NCI-H2171 treated with DMSO at 0.1 percent for 48 hours (cell line): Measurements from ENCODE around the gene PSMG4.

Experiments
- DNase-seq: peaks from one replicate; lab custom pipeline; 2025; lab: John Stamatoyannopoulos, UW

Gene PSMG4

DNA sequence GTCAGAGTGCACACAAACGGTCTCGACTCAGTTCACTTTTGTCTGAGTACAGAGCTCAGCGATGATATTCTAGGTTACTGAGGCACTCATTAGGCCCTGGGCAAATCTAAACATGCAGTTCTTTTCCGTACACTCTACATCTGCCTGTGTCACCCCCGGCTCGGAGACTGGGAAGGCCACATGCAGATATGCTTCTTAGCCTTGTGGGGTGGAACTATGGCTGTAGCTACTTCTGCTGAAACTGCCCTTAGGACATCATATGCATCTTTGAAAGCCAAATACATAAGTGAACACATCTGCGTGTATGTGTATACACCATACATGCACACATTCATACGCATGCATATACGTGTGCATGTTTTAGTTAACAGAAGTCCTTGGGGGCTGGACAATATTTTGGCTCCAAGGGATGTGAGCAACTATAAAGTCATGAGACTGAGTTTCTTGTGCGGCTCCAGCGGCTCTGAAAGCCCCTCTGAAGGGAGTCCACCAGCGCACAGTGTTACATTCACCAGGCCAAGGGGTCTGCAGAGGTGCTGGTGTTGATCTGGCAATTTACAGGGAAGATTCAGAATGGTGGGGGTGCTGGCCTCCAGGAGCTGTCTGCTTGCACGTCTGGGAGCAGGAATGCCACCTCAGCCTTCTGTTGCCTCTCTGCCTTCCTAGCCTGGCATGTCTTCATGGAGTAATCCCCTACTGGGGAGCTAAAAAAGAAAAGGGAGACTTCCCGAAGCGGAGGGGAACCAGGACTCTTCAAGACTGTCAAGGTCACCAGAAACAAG, 31.6 kb downstream of the PSMG4 start:
- DNase-seq: no peak

GRCh38 chr6:3290931-3291211, 32.1 kb downstream of the PSMG4 start:
- DNase-seq: no peak

DNA sequence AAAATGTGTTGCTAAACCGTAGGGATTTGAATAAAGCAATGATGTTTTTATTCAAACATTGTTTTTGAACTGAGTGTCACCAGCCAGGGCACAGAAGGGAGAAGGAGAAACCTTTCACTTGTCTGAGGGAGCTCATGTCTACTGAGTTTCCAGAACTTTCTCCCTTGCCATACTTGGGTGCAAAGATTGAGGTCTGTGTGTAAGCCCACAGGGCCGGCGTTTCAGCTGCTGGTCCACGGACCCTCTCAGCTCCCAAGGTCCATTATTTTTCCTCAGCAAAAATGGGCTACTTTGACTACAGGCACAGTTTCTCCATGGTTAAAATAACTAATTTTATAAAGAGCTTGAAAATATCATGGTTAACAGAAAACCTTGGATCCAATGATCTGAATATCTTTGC, 32.6 kb downstream of the PSMG4 start:
- no peak for DNase-seq

DNA sequence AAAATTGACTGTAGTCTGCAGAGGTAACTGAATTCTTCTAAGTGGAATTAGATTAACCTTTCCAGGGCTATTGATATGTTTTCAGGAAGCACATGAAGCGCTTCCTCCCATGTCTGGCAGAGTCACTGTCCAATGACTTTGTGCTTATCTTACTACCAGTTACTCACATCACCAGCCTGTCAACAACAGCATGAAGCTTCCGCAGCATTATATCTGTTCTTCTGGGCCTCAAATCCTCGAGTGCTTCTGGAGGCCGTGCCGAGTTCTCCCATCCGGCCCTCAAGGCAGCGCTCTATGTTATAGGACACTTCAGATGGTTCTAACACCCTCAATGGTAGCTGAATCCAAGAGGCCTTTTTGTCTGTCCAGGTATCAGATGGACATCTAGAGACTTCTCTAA, 33.2 kb downstream of the PSMG4 start:
- DNase-seq: no peak

- no peak for DNase-seq
Observed at GRCh38 chr6:3292431-3293197, 33.9 kb downstream of the PSMG4 start.

GRCh38 chr6:3293271-3294155, 34.8 kb downstream of the PSMG4 start:
- DNase-seq: no peak

GRCh38 chr6:3294396-3294795, 35.6 kb downstream of the PSMG4 start:
- DNase-seq: no peak

DNA sequence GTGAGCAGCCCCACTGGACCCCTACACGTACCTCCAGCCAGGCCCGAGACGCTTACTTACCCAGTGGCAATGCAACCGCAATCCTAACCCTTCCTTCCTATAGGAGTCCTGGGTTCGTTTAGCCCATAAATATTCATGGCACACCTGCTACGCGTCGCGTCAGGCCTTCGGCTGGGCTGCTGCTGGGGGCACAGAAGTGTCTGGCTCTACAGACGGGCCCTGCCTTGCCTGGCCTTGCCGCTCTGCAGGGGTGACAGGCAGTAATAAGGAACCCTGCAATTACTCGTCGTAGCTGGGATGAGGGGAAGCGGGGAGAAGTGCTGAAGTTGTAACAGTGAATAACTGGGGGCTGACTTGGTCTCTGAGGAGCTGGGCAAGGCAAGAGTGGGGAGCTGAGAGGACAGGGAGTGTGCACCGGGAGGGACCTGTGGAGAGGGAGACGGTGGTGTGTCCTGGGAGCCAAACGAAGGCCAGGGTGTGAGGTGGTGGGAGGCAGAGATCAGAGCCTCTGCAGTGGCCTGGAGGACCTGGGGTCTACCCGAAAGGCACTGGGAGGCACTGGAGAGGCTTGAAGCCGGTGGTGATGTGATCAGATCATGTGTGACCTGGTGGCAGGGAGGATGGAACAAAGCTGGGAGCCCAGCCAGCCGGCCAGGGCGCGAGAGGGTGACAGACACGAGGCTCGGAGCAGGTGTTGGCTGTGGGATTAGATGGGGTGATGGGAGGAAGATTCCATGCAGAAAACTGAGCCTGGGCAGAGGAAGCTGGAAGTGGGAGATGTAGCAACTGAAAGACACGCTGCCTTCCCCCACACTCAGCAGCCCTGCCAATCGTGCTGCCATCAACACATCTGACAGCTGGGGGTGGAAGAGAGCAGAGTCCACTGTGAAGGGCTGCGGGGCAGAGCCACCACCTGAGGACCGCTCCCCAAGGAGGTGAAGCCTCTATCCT, 36.4 kb downstream of the PSMG4 start:
- DNase-seq: peak; percentile 10

DNA sequence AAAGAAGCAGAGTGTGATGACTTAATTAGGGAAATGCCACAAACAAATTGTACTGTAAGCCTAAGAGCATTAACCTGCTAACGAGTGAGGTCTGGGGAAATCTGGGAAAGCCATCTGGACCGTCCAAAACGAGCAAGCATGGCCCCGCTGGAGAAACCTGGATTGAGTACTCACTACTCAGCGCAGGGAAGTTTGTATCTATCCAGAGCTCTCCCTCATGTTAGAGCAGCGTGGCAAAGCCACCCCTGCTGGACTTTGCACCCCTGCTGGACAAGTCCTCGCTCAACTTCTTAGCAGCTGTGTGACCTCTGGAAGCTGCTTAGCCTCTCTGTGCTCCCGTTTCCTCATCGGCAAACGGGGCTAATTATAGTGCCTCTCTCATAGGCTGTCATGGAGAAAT, 37.3 kb downstream of the PSMG4 start:
- DNase-seq: no peak

GRCh38 chr6:3296537-3296936, 37.8 kb downstream of the PSMG4 start:
- DNase-seq: no peak

GRCh38 chr6:3297006-3297405, 38.3 kb downstream of the PSMG4 start:
- DNase-seq: no peak

- no peak for DNase-seq
Observed at GRCh38 chr6:3297909-3298308, 39.2 kb downstream of the PSMG4 start.

GRCh38 chr6:3299221-3299620, 40.5 kb downstream of the PSMG4 start:
- no peak for DNase-seq

- DNase-seq: no peak
Observed at GRCh38 chr6:3301506-3301905, 42.8 kb downstream of the PSMG4 start.

GRCh38 chr6:3303795-3304411, 45.2 kb downstream of the PSMG4 start:
- DNase-seq: no peak

DNA sequence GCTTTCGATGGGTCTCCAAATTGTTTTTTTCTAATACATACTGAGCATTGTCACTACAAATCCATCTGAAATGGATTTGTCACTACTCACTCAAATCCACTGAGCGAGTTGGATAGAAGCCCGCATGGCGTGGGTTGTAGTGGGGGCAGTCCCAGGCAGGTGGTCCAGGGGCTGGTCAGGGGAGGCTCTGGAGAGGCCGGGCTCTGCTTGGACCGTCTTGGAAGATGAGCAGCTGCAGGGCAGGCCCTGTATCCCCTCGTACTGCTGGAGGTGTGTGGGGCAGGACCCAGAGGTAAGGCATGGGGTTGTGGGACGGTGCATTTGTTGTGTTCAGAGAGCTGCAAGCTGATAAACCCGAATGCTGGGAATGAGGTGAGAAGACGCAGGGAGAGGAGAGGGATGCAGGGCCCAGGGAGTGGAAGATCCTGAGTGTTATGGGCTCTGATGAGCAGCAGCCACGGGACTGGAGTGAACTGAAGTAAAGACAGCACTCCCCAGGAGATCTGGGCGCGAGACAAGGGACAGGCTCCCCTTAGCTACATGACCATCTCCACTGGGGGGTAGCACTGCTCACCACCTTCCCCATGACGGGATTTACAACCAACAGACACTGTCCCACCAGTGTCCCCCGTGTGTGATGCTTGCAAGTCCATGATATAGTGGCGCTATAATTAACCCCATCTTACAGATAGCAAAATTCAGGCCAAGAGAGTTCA, 45.9 kb downstream of the PSMG4 start:
- no peak for DNase-seq

DNA sequence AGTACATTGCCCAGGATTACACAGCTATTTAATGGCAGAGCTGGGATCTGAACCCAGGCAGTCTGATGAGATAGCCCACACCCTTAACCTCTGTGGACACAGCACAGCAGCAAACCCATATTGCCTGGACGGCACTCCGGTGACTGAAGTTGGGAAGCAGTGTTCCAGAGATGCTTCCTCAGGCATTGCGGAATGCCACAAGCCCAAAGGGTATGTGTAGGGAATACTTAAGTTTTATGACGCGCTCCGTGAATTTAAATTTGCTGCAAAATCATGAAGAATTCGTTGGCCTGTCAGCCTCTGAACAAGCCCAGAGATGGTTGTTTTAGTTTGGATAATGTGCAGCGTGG, 46.4 kb downstream of the PSMG4 start:
- DNase-seq: no peak

- DNase-seq: no peak
Observed at GRCh38 chr6:3305831-3306230, 47.1 kb downstream of the PSMG4 start.

DNA sequence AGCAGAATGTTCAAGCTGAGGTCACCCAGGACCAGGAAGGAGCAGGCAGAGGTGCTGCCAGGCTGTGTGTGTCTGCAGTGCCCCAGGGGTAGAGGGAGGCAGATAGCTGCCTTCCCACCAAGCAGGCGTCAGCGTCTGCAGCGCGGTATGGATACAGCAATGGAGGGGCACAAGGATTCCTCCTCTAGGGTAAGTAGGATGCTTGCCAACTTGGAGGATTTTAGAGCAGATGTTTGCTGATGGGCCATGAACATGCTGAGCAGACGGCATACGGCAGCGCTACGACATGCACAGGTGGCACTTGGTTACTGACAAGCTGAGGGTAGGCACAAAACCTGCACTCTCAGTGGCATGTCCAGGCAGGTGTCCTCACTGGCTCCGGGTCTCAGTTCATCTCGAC, 48.1 kb downstream of the PSMG4 start:
- DNase-seq: peak; percentile 97

- DNase-seq: no peak
Observed at GRCh38 chr6:3307436-3307835, 48.7 kb downstream of the PSMG4 start.

DNA sequence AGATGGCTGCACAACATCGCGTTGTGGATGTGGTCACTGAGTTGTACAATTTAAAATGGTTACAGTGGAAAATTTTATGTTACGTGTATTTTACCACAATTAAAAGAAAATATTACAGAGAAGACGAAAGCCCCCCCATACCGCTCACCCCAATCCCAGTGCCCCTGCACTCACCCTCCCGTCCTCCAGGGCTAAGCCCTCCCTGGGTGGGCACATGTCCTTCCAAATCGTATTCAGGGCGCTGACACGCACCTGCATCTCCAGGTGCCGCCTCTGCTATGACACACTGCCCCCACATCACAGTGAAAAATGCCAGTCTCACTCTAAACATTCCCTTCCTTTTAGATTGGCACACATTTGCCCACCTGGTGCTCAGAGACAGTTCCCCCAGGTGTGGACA, 49.4 kb downstream of the PSMG4 start:
- no peak for DNase-seq
